ENCODE results near the gene GFPT1.

DNA sequence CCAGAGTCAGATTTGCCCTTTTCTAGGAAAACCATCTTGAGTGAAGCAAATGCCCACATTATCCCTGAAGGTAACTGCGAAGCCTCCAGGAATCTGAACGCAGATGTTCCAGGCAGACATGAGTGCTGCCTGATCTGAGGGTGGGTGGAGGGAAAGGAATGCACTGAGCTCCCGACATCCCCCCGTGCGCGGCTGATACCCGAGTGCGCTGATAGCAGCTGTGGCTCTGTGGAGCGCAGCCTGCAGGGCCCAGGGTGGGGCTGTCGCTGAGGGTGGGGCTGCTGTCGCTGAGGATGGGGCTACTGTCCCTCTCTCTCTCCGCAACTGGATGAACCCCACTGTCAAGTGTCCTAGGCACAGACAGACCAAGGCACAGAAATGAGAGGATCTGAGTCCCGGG, 82.4 kb downstream of the GFPT1 start:
- TF ChIP-seq, protein P1, sequence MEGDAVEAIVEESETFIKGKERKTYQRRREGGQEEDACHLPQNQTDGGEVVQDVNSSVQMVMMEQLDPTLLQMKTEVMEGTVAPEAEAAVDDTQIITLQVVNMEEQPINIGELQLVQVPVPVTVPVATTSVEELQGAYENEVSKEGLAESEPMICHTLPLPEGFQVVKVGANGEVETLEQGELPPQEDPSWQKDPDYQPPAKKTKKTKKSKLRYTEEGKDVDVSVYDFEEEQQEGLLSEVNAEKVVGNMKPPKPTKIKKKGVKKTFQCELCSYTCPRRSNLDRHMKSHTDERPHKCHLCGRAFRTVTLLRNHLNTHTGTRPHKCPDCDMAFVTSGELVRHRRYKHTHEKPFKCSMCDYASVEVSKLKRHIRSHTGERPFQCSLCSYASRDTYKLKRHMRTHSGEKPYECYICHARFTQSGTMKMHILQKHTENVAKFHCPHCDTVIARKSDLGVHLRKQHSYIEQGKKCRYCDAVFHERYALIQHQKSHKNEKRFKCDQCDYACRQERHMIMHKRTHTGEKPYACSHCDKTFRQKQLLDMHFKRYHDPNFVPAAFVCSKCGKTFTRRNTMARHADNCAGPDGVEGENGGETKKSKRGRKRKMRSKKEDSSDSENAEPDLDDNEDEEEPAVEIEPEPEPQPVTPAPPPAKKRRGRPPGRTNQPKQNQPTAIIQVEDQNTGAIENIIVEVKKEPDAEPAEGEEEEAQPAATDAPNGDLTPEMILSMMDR (IDR thresholded peaks at IDR 0.05) = no peak
- TF ChIP-seq EP300 (IDR thresholded peaks at IDR 0.05) = no peak
- no peak for TF ChIP-seq POLR2A (IDR thresholded peaks at IDR 0.05)
